HG03460 (cell line): Measurements from ENCODE around the gene GALNT16.

Experiments used
- ATAC-seq: cut with Tn5 transposase; IDR thresholded peaks from one replicate; pipeline ENCODE4 v1.9.1; 2021; ENCODE audit not compliant: unreplicated experiment

GALNT16 gene

DNA sequence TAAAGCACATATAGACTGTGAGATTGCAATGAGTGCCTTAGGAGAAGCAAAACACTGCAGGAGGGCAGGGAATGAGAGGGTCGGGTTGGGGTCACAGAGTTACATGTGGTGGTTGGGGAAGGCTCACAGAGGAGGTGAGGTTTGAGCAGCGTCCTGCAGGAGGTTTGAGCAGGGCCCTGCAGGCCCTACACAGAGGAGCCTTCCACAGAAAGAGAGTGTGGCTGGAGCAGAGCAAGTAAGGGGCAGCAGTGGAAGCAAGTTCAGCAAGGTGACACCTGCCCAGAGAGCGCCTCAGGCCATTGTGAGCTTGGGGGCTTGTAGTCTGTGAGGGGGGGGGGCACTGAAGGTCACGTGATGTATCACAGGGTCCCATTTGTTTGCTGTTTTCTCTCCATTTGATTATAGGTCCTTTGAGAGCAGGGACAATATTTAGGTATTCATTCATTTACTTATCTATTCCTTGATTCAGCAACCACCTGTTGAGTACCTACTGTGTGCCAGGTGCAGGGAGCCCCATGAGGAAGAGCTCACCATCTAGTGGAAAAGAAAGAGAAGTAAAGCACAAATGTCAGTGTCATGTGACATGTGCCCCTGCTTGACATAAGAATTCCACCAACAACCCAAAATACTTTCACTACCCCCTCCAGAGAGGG is 56.6 kb downstream of the GALNT16 start:
- ATAC-seq: no peak

DNA sequence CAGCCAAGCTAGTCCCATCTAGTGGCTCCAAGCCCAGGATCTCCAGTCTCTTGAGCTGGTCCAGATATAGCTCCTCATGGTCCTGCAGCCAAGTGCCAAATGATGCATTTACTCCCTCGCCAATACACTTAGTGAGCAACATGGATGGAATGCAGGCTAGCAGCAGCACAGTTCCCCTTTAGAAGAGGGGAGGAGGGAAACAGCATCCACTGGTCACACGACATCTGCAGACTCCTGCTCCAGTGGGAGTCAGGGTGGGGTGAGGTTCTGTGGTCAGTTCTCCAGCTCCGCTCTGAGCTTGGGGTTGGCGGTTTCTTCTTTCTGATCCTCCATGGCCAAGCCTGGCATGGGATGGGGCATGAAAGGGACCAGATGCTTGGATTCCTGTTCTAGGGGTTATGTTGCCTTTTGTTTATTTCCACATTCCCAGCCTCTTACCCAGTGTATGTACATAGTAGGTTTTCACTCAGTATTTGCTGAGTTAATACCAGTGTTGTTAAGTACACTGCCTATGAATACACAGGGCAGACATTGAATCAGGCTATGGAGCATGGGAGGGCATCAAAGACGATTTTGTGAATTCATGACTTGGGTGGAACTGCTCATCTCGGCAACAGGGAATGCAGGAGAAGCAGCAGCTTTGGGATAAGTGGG is 57.3 kb downstream of the GALNT16 start:
- no peak for ATAC-seq

DNA sequence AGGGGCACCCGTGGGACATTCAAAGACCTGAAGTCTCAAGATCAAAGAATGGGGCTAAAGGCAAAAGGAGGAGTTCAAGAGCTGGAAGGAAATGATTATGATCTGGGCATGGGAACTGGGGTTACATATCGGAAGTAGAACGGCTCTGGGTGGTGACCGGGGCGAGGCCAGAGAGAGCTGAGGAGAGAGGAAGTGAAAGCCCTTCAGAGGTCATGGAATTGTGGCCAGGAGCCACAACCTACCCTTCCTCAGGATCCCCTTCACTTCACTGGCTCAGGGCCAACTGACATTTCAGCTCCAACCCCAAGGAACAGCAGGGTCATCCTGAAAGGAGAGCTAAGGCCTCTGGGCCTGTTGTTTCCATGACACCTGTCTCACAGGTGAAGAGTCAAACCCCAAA is 57.8 kb downstream of the GALNT16 start:
- ATAC-seq: no peak

DNA sequence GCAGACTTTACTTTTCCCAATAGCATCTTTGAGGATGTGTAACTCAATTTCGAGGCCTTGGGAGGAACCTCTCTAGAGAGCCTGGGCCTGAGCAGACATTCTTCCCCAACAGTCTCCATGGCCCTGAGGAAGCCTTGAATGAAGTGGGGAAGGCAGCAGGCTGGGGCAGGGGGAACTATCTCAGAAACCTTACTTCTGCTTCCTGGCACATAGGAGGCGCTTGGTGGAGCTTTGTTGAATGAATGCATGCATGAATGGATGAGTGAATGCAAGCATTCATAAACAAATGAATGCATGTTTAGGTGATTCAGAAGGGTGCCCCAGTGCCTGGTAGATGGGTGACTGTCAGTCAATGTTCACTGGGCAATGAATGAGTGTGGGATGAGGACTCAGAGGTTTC is 58.3 kb downstream of the GALNT16 start:
- ATAC-seq: no peak

DNA sequence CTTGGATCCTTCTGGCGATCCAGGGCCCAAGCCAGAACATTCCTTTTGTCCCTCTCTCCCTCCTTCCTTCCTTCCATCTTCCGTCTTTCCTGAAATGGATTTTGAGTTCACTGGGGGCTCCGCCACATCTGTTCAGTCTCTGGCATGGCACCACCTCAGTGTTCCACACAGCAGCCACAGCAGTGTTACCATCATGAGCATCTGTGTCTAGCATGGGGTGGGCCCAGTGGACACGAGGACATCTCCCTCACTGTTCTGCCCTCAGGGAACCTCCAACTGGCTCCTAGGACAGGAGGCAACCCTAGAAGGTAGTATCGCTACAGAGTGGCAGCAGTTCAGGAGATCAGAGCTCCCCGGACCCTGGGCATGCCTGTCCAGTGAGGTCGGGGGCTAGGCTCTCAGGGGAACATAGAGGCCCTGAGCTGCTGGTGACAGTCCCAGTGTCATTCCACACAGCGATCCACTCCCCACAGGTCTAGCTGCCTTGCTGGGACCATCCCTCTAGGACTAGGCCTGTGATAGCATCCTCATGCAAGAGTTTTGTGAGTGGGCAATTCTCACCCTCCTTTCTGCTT is 59.0 kb downstream of the GALNT16 start:
- no peak for ATAC-seq

DNA sequence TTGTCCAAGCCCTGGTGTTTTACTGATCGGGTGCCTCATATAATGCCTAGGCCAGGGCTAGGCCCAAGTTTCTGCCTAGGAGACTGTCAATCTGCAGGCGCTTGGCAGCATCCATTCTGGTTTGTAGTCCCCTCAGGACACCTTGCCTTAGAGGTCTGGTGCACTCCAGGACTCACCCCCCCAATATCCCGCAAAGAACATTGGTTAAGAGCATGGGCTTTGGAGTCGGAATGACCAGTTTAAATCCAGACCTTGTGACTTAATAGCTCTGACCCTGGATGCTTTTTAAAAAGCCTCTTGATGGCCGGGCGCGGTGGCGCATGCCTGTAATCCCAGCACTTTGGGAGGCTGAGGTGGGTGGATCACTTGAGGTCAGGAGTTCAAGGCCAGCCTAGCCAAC is 60.0 kb downstream of the GALNT16 start:
- no peak for ATAC-seq

DNA sequence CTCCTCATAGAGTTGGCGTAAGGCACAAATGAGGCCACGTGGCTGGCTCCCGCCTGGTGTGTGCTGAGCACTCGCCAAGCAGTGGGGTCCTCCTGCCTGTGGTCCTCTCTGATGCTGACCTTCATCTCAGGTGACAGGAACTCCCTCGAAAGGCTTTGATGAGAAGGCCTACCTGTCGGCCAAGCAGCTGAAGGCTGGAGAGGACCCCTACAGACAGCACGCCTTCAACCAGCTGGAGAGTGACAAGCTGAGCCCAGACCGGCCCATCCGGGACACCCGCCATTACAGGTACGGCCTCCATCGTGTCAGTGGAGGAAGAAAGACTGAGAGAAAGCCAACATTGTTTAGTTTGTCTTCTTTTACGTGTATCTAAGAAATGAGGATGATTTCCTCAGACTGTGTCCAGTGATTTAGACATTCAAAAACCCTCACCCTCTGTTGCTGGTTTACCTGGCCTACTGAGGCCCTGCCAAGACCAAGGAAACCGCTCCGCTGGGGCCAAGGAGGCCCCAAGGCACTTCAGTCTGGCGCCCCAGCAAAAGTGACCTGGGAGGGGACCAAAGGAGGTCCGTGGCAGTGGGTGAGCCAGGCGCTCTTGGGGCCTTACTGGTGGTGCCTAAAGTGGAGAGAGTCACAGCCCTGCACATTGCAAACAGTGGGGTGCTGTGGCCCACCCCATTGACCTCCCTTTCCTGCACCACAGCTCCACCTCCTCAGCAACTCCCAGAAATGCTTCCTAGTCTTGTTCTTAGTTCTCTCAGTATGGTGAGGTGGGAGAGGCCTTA is 60.8 kb downstream of the GALNT16 start:
- no peak for ATAC-seq

DNA sequence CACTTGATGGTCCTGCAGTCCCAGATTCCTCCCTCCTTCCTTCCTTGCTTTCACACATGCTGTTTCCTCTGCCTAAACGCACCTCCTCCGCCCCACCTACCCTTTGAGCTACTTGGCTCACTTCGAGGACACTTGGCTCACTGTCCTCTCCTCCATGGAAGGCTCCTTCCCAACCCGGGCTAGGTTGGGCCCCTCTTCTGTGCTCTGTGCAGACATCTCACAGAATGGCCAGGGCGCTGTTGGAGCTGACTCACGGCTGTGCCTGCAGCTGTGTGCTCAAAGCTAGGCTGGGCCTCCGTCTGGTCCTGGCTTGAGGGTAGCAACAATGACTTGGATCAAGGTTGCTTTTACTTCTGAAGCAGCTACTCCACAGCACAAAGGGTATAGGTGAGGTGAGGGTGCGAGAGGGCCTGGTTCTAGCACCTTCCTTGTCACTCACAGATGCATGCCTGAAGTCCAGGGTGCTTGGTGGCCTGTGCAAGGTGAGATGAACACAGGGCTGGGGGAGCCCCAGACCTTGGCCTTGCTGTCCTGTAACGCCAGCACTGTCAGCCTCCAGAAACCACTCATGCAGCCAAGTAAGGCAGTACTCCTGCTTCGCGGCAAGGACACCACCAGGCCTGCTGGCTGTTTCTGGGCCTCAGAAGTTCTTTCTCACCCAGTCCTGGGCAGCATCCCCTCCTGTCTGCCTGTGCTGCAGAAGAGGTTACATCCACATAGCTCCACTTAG is 61.8 kb downstream of the GALNT16 start:
- no peak for ATAC-seq

DNA sequence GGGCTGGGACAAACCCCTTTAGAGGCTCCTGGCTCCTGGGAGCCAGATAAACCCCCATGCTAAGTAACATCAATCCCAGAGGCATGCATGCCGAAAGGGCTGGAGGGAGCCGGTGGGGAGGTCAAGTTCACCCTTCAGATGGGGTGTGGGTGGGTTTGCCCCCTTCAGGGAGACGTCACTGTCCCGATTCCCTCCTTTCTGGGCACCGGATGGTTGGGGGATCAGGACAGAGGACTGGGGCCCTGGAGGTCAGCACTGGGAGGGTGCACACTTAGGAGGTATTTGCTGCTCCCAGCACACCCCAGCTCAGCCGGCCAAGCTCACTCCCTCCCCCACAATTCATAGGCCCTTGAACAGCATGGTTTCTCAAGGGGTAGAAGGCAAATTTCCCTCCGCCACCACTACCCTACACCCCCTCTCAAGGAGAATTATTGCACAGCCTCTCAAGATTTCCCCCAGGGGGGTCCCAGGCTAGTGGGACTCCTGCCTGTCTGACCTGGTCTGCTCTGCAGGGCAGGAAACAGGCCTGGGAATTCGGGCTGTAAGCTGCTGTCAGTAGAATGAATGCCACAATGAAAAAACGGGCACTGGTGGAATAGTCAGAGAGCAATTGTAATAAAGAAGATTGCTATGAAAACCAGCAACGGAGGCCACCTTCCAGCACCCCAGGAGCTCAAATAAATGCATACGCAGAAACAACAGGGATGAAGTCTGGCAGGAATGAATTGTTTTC is 63.5 kb downstream of the GALNT16 start:
- ATAC-seq: no peak

DNA sequence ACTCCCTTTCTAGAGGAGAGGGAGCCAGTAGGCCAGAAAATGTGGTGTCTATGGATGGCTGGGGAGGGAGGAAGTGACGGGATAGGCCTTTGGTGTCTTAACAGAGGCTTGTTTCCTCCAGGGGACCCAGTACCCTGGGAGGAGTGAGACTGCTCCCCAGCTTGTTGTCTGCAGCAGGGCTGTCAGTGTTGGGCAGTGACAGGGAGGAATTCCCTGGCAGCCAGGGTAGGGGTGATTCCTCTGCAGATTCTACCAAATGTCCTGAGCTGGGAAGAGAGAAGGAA is 64.0 kb downstream of the GALNT16 start:
- no peak for ATAC-seq

DNA sequence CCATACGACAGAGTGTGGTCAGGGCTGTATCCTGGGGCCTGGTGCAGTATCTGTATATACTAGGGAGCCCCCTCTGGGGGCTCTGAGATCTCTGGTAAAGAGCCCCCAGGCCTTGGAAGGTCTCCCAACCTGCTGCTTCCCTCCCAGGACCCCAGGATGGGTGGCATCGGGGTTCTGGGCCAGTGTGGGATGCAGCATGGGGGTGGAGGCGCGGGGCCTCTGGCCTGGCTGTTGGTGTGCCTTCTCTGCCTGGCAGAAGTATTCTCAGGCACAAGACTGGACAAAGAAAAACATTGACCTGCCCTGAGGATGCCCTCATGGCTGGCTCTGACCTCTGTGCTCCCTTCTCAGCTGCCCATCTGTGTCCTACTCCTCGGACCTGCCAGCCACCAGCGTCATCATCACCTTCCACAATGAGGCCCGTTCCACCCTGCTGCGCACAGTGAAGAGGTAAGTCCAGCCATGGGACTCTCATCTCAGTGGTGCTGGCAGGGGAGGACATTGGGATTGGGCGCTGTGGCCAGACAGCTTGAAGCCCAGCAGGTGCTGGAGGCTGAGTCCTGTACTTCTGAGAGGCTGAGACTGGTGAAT is 64.5 kb downstream of the GALNT16 start:
- no peak for ATAC-seq

DNA sequence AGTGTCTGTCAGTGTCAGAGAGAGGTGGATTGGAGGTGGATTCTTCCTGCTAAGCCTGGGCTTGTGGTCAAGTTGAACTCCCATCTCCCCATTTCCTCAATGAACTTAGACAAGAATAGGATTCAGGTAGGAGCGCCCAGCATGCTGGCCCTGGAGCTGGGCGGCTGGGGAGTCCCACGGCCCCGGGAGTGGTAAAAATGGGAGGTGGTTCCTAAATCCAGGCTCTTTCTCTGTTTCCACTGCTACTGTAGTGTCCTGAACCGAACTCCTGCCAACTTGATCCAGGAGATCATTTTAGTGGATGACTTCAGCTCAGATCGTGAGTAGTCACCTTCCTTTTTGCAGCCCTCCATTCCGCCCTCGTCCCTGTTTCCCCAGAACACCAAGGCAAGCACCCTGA is 65.1 kb downstream of the GALNT16 start:
- ATAC-seq: no peak

DNA sequence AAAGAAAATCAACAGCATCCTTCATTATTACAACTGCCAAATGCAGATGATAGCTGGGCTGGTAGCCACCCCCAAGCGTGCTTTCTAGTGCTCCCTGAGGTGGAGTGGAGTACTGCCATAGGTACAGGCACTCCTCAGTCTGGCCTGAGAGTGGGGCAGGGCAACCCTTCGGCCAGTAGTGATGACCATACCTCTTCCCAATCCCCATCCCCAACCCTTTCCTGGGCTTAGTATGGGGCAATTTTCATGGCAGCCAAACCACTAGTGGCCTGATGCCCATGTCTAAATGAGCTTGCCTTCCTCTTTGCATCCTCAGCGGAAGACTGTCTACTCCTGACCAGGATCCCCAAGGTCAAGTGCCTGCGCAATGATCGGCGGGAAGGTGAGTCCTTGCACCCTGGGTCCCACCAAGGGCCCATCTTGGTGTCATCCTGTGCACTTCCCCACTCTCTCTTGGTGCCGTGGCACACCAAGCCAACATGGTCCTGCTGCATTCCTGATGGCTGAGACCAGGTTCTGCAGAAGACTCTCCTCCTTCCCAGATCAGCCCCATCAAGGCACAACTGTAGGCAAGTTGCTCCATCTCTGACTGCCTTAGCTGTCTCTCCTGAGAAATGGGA is 65.8 kb downstream of the GALNT16 start:
- no peak for ATAC-seq

DNA sequence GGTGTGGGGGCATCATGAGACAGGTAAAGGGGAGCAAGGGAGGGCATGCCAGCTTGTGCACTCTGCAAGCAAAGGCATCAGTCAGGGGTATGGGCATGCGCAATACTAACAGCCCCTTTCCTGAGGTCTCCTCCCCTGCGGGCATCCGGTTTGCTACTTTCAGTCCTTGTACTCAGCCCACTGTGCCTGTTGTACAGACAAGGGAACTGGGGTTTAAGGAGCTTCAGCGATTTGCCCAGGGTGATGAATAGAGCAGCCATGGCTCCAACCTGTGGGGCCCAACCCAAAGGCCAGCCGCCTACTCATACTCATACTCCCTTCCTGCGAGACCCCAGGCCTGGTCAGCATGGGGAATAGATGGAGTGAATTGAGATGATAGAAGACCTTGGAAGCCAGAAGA is 66.7 kb downstream of the GALNT16 start:
- ATAC-seq: no peak

DNA sequence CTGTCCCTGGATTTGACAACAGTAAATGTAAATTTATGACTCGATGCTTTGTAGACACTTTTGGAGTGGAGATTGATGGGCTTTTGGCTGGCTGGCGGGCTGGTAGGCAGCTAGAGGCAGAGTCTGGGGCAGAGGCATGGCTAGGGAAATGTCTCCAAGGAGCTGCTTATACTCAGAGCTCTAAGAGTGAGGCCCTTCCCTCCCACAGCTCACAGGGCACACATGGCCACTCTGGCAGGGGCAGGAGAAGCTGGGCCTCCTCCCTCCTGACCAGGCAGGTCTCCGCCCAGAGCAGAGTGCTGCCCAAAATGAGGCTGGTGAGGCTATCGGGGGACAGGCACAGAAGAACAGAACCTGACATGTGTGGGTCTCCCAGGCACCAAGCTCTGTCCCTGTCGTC is 67.5 kb downstream of the GALNT16 start:
- ATAC-seq: no peak

DNA sequence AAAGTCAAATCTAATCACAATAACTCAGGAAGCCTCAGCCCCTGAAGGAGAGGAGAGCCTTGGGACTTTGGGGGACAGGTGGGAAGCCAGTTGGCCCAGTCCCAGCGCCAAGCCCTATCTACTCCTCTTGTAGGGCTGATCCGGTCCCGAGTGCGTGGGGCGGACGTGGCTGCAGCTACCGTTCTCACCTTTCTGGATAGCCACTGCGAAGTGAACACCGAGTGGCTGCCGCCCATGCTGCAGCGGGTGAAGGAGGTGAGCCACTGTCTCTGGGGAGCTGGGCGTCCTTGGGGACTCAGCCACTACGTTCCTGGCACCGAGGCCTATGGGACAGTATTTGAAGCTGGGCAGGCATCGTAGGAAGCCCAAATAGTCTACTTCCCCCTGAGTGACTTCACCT is 68.4 kb downstream of the GALNT16 start:
- no peak for ATAC-seq

DNA sequence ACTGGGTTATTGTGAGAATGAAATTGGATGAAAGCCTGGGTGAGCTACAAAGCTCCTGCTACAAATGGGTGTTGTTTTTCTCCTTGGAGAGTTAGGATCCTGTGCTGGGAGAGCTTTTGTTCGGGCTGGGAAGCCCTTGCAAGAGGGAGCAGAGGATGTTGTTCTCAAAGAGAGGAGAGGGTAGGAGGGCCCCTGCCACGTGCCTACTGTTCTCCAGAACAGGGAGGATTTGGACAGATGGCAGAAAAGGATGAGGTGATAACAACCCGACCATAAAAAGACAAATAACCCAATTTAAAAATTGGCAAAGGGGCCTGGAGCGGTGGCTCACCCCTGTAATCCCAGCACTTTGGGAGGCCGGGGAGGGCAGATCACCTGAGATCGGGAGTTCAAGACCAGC is 68.8 kb downstream of the GALNT16 start:
- ATAC-seq: no peak

DNA sequence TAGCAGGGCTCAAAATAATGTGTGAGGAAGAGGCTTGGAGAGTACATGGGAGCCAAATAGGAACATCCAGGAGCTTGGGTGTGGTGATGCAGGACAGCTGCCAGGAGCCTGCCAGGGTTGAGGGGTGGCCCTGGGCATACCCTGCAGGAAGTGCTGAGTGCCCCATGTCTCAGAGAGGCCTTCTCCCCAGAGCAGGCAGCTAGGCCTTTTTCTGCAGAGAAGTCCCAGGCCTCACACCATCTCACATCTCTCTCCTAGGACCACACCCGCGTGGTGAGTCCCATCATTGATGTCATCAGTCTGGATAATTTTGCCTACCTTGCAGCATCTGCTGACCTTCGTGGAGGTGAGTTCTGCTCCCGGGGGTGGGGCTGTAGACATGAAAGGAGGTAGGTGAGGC is 71.2 kb downstream of the GALNT16 start:
- no peak for ATAC-seq

DNA sequence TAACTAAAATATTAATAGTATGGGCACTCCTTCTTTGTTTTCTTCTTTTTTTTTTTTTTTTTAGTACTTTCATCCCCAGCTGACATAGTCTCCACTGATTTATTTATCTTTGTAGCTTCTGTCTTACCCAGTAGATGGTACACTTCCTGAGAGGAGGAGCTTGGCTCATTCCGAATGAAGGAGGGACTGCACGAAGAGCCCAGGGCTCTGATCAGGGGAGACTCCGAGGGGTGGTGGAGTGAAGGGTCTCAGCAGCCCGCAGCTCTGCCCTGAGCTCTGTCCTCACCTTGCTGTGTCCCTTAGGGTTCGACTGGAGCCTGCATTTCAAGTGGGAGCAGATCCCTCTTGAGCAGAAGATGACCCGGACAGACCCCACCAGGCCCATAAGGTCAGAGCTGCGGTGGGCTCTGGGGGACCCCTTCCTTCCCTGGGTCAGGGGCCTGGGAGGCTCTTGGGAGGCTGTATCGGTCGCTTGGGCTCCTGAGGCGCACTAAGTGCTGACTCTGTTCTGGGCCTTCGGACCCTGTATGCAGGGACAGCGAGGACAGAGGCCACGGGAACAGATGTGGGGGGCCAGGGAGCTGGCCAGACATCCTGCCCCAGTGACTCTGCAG is 72.9 kb downstream of the GALNT16 start:
- no peak for ATAC-seq
